Measurements from ENCODE around the gene MUC12.
"Not testable (repeated sequence)": the region's sequence is repeated elsewhere in the genome, so short reads cannot be mapped to it uniquely, and the experiment has no call there.

MUC12 gene, protein sequence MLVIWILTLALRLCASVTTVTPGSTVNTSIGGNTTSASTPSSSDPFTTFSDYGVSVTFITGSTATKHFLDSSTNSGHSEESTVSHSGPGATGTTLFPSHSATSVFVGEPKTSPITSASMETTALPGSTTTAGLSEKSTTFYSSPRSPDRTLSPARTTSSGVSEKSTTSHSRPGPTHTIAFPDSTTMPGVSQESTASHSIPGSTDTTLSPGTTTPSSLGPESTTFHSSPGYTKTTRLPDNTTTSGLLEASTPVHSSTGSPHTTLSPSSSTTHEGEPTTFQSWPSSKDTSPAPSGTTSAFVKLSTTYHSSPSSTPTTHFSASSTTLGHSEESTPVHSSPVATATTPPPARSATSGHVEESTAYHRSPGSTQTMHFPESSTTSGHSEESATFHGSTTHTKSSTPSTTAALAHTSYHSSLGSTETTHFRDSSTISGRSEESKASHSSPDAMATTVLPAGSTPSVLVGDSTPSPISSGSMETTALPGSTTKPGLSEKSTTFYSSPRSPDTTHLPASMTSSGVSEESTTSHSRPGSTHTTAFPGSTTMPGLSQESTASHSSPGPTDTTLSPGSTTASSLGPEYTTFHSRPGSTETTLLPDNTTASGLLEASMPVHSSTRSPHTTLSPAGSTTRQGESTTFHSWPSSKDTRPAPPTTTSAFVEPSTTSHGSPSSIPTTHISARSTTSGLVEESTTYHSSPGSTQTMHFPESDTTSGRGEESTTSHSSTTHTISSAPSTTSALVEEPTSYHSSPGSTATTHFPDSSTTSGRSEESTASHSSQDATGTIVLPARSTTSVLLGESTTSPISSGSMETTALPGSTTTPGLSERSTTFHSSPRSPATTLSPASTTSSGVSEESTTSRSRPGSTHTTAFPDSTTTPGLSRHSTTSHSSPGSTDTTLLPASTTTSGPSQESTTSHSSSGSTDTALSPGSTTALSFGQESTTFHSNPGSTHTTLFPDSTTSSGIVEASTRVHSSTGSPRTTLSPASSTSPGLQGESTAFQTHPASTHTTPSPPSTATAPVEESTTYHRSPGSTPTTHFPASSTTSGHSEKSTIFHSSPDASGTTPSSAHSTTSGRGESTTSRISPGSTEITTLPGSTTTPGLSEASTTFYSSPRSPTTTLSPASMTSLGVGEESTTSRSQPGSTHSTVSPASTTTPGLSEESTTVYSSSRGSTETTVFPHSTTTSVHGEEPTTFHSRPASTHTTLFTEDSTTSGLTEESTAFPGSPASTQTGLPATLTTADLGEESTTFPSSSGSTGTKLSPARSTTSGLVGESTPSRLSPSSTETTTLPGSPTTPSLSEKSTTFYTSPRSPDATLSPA (N-terminal part only)

DNA sequence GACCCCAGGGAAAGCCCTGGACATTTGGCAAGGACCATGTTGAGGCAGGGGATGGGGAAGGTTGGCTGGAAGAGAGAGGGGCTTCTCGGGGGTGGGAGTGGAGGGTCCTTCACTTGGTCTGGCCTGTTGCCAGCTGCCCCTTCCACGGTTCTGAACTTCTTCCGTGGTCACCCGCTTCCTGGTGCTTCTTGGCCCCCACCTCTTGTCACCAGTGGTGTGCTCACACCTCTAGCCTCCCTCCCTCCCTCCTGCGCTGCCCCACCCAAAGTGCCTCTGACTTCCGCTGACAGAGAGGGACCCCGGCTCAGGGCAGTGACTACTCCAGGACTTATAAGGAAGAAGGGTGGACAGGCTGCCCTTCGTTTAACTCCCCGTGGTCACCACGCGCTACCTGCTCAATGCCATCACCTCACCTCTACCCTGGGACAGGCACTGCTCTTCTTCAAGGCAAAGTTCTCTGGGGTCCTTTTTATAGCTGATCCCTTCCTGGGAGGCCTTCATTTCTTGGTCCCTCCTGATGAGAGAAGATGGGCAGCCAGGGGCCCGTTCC, at the start of gene MUC12:
MUC12 (plus strand) TSS at position 500 of the 550 bp plus-strand sequence. CDS start 58 bp downstream, outside the sequence.
- no peak for DNase-seq (ENCODE audit: low spot score)

DNA sequence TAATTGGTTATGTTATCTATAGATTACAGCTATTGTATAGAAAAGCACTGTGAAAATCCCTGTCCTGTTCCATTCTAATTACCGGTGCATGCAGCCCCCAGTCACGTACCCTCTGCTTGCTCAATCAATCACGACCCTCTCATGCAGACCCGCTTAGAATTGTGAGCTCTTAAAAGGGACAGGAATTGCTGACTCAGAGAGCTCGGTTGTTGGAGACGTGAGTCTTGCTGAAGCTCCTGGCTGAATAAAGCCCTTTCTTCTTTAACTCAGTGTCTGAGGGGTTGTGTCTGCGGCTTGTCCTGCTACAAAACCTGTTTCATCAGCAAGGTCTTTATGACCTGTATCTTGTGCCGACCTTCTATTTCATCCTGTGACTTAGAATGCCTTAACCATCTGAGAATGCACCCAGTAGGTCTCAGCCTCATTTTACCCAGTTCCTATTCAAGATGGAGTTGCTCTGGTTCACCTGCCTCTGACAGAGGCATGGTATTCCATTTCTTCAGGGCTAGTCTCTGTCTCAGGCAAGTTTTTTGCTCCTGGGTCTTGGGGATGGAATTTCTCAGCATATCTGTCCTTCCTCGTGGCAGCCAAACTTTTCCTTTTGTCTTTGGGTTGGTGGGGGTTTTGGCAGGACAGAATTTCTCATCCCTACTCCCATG, 49.5 kb upstream of the MUC12 start:
- not testable (repeated sequence) for DNase-seq (ENCODE audit: low spot score)

DNA sequence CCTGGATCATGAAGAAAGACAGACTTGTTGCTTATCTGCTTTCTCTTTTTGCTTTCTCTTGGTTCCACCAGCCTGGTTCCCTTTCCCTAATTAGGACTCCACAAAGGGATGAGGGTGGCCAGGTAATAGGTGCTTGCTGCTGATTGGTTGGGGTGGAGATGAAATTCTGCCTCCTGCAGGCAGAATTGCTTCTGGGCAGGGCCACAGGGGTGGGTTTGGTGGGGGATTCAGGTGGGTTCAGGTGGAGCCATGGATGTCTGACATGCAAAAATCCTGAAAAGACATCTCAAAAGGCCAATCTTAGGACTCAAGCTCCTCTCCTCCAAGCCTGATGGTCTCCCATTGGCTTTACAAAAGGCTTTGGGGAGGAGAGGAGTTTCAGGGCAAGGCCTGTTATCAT, 48.3 kb upstream of the MUC12 start:
- no peak for DNase-seq (ENCODE audit: low spot score)

DNA sequence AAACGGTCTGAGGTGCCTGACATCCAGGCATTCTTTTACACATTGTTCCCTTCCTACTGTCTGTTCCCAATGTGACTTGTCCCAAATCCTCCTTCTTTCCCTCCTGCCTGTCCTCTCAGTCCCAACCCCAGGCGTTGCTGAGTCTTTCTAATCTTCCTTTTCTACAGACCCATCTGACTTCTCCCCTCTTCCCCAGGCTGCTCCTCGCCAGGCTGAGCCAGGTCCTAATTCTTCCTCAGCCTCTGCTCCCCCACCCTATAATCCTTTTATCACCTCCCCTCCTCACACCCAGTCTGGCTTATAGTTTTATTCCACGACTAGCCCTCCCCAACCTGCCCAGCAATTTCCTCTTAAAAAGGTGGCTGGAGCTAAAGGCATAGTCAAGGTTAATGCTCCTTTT, 45.7 kb upstream of the MUC12 start:
- not testable (repeated sequence) for DNase-seq (ENCODE audit: low spot score)

DNA sequence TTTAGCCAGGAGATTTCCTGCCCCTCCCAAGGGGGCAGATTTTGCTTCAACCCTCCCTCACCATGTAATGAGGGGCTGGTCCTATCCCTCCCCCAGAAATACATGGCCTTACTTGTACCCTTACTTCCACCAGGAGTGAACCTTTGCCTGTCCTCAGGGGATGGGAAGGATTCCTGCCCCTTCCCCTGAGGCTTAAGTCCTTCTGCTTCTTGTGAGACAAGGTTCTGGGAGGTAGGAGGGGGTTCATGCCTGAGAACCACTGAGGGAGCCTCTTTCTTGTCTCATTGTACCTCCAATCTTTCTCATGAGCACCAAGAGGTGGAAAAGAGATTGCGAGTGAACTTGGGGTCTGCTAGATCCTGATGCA, 39.6 kb upstream of the MUC12 start:
- DNase-seq (ENCODE audit: low spot score): no peak

DNA sequence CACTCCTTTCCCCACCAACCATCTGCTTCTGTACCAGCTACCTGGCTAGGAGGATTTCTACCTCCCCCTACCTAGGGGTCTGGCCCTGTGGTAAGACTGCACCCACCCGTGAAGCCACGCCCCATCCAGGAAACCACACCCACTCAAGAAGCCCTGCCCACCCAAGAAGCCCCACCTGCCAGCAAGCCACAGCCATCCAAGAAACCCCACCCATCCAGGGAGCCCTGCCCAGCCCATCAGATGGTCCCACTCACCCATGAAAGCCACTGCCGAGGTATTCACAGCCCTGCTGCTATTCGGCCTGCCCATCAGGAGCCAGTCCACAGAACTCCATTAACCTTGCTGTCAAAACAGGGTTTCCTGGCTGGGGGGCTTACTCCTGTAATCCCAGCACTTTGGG, 35.6 kb upstream of the MUC12 start:
- DNase-seq (ENCODE audit: low spot score): no peak

DNA sequence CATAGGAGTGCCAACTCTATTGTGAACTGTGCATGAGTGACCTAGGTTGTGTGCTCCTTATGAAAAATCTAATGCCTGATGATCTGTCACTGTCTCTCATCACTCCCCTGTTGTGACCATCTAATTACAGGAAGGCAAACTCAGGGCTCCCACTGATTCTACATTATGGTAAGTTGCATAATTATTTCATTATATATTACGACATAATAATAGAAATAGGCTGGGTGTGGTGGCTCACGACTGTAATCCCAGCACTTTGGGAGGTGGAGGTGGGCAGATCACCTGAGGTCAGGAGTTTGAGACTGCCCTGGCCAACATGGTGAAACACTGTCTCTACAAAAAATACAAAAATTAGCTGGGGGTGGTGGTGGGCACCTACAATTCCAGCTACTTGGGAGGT, 34.0 kb upstream of the MUC12 start:
- DNase-seq (ENCODE audit: low spot score): not testable (repeated sequence)

DNA sequence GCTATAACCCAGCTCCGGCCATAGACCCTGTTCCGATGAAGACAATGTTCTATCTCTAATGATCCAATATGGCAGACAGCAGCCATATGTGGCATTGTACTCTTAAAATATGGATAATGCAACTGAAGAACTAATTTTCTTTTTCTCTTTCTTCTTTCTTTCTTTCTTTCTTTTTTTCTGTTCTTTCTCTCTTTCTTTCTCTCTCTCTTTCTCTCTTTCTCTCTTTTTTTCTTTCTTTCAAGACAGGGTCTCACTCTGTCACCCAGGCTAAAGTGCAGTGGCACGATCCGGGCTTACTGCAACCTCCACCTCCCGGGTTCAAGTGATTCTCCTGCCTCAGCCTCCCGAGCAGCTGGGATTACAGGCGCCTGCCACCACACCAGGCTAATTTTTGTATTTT, 33.2 kb upstream of the MUC12 start:
- not testable (repeated sequence) for DNase-seq (ENCODE audit: low spot score)

DNA sequence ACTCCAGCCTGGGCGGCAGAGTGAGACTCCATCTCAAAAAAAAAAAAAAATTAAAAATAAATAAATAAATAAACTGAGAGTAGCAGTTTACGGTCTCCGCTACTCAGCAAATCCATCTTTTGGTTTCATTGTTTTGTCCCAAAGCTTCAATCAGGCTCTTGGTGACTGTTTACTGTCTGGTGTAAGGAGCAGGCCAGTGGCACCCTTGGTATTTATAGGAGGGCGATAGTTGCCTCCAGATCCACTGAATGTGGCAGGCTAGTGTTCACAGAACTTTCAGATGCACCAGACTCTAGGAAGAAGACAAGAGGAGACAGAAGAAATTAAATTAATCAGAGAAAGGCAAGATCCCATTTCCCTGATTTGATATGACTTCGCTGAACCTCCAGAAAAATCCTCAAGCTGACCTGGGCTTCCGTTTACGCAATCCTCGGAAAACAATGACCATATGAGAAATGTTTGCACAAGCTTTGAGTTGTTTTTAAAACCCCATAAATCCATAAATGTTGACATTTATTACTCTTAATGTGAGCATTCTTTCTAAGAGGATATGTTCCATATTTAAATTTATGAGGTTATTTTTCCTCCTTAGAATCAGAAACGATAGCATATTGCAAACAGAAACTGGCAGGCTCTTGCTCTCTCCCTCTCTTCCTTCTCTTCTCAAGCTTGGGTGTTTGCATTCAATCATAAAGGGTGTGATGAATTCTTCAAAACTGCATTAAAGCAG, 27.2 kb upstream of the MUC12 start:
- DNase-seq (ENCODE audit: low spot score): no peak

DNA sequence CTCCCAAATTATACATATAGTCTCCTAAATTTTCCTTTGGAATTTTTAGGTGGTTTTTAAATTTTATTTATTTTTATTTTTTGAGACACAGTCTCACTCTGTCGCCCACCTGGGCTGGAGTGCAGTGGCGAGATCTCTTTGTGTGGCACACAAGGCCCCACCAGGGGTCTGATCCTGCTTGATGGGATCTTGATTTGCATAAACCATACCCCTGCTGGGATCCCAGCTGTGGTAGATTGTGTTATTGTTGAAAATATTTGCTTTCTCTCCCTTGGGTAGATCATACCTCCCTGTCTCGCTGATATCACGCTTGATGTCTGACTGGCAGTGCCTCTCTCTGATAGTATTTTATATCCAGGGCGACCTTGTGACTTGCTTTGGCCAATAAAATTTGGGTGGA, 25.7 kb upstream of the MUC12 start:
- no peak for DNase-seq (ENCODE audit: low spot score)

DNA sequence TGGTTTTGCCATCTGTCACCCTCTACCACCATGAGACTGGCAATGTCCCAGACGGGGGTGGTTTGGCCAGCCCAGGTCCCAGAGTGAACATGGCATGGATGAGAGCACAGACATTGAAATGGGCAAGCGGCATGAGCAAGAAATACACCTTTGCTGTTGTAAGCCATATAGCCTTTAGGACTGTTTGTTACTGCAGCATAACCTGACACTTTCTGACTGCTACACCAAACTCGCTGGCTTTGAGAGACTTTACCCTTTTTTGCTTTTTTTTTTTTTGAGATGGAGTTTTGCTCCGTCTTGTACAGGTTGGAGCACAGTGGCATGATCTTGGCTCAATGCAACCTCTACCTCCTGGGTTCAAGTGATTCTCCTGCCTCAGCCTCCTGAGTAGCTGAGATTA, 25.2 kb upstream of the MUC12 start:
- no peak for DNase-seq (ENCODE audit: low spot score)

DNA sequence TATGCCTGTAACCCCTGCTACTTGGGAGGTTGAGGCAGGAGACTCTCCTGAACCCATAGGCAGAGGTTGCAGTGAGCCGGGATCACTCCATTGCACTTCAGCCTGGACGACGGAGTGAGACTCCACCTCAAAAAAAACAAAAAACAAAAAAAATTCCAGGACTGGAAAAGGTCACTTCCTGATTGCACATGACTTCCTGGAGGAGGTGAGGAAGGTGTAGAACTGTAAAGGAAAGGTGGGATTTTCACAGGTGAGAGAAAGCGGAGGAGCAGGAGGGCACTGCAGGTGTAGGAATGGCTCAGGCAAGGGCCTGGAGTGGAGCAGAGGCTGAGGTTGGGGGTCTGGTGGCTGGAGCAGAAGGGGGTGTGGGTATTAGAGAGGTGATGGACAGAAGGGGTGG, 23.3 kb upstream of the MUC12 start:
- DNase-seq (ENCODE audit: low spot score): no peak

DNA sequence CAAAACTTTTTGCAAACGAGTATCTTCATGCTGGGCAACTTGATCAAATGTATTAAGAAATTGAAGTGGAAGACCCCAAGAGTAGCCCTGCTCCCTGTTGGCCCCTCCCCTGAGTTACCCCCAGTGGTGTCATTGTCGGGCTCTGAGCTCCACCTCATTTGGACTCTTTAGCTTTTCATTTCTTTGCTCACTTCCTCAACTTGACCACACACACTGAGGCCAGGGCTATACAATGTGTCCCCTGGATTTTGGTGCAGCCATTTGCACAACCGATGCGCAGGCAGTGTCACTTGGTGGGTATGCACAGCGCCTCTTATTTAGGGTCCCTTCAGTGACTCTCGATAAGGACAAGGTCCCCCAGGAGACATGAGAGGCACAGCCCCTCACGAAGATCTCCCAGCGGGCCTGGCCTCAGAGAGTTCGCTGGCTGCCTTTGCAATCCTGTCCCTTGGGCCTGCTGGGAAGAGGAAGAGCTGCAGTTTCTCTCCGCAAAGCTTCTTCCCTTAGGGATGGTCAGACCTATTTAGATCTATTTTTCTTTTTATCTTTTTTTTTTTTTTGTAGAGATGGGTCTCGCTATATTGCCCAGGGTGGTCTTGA, 22.5 kb upstream of the MUC12 start:
- no peak for DNase-seq (ENCODE audit: low spot score)

DNA sequence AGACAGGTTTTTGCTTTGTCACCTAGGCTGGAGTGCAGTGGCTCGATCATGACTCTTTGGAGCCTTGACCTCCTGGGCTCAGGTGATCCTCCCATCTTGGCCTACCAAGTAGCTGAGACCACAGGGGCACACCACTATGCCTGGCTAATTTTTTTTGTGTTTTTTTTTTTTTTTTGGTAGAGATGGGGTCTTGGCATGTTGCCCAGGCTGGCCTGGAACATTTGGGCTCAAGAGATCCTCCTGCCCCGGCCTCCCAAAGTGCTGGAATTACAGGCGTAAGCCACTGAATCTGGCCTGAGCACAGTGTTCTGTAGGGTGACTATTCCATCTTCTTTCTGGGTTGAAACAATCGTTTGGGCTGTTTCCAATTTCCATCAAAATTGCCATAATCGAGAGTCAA, 21.6 kb upstream of the MUC12 start:
- DNase-seq (ENCODE audit: low spot score): no peak

DNA sequence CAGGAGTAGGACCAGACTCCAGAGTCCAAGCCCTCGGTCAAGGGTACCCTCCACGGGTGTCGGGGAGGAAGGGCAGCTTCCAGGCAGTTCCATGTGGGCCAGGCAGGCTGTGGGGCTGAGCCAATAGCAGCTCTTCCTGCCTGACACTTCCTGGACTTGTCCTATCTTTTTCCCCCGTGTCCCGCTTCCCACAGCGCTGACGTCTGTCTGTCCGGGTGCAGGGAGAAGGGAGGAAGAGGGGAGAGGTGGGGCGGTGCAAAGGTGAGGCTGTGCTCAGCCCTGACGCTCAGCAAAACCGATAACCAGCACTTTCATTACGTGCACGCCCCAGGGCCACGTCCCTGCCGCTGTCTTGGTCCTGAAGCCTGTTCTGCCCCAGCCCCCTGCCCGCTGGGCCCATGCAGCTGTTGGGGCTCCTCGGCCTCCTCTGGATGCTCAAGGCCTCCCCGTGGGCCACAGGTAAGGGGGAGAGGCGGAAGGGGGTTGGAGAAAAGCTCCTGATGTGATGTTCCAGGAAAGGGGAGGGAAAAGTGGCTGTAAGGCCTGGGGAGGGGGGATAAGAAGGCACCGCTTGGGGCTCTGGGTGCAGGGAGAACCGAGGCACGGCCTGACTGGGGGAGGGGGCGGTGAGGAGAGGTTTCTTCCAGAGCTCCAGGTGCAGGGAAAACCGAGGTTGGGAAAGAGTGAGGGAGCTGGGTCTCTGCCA, 20.0 kb upstream of the MUC12 start, which contains the start of gene MUC3A:
MUC3A (plus strand) TSS at position 308 of the 706 bp plus-strand sequence; CDS start at position 399, 91 bp downstream.
- DNase-seq (ENCODE audit: low spot score): no peak

DNA sequence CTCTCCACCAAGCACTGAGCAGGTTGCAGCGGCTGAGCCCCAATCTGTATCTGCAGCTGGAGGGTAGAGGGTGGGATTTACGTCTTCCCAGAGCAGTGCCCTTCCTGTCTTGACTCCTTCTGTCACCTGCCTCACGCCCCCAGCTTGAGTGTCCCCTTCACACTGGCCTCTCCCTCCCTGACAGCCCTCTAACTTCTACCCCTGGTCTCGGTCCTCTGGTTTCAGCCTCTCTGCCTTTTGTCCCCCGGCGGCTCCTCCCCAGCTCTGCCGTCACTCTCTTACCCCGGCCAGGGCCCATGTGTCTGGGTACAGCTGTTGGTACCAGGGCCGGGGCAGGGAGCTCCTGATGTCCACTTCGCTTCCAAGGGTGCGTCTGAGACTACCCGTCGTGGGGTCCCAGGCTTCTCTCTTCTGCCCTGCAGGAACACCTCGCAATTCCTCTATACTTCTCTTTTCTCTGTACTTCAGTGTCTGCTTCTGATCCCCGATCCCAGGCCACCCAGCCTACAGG, 19.4 kb upstream of the MUC12 start:
- no peak for DNase-seq (ENCODE audit: low spot score)

DNA sequence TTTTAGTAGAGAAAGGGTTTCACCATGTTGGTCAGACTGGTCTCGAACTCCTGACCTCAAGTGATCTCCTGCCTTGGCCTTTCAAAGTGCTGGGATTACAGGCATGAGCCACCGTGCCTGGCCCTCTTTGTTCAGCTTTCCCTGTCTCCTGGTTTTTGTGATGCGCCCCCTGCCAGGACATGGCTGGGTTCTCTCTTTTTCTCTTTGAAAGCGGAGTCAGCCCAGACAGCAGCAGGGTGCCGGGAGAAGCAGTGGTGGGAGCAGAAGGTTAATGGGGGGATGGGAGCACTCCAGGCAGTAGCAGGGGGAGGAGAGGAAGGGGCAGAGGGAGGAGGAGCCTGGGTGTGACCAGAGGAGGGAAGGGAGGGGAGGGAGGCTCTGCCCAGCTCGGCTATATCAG, 18.2 kb upstream of the MUC12 start:
- no peak for DNase-seq (ENCODE audit: low spot score)

DNA sequence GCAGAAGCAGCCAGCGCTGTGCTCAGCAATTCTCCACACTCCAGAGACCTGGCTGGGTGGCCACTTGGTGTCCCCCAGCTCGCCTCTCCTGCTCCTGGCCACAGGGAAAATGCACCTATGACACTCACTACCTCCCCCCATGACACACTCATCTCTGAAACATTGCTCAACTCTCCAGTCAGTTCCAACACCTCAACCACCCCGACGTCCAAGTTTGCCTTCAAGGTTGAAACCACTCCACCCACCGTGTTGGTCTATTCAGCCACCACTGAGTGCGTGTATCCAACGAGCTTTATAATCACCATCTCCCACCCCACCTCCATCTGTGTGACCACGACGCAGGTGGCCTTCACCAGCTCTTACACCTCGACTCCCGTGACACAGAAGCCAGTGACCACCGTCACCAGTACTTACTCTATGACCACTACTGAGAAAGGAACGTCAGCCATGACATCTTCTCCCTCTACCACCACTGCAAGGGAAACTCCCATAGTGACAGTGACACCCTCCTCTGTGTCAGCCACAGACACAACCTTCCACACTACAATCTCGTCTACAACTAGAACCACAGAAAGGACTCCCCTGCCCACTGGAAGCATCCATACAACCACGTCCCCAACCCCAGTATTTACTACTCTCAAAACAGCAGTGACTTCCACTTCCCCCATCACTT, 17.3 kb upstream of the MUC12 start:
- no peak for DNase-seq (ENCODE audit: low spot score)

DNA sequence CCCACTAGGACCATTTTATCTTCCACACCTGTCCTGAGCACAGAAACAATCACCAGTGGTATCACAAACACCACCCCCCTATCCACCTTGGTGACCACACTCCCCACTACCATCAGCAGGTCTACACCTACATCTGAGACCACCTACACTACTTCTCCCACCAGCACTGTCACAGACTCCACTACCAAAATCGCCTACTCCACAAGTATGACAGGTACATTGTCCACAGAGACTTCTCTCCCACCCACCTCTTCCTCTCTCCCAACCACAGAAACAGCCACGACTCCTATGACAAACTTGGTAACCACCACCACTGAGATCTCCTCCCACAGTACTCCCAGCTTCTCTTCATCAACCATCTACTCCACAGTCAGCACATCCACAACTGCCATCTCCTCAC, 16.7 kb upstream of the MUC12 start:
- DNase-seq (ENCODE audit: low spot score): no peak
